HG02852 (cell line): Measurements from ENCODE around the gene APOOL.
"Not testable (repeated sequence)": the region's sequence is repeated elsewhere in the genome, so short reads cannot be mapped to it uniquely, and the experiment has no call there.

ENCODE experiments used
- ATAC-seq: cut with Tn5 transposase; IDR thresholded peaks from one replicate; pipeline ENCODE4 v1.9.1; 2021; ENCODE audit warnings: mild to moderate bottlenecking, moderate library complexity; ENCODE audit not compliant: unreplicated experiment

Gene APOOL, protein sequence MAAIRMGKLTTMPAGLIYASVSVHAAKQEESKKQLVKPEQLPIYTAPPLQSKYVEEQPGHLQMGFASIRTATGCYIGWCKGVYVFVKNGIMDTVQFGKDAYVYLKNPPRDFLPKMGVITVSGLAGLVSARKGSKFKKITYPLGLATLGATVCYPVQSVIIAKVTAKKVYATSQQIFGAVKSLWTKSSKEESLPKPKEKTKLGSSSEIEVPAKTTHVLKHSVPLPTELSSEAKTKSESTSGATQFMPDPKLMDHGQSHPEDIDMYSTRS

GRCh38 chrX:85003655-85004244, at the start of gene APOOL:
TSS of gene APOOL (plus strand) at chrX:85003877. CDS start at chrX:85003913, 36 bp downstream.
- ATAC-seq: peak; percentile 96

DNA sequence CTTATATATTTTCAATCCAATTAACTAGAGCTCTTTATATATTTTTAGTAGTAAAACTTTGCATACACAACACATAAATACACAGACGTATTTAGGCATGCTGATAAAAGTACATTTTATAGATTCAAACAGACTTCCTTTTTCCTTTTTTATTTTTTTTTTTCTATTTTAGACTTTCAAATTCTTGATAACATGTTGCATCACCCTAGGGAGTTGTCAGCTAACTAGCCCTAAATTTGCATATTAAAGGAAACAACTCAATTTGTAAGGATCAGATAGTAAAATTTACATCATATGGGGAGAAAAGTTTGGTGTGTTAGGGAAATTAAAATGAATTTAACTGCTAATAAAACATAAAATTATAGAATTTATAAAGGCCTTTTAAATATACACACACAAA, 47.4 kb upstream of the APOOL start:
- ATAC-seq: no peak

DNA sequence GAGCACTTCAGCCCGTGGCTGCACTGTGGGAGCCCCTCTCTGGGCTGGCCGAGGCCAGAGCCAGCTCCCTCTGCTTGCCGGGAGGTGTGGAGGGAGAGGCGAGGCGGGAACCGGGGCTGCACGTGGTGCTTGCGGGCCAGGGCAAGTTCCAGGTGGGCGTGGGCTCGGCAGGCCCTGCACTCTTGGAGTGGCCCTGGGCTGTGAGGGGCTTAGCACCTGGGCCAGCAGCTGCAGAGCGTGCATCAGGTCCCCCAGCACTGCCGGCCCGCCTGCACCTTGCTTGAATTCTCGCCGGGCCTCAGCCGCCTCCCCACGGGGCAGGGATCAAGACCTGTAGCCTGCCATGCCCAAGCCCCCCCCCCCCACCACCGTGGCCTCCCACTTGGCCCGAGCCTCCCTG, 28.9 kb upstream of the APOOL start:
- no peak for ATAC-seq

DNA sequence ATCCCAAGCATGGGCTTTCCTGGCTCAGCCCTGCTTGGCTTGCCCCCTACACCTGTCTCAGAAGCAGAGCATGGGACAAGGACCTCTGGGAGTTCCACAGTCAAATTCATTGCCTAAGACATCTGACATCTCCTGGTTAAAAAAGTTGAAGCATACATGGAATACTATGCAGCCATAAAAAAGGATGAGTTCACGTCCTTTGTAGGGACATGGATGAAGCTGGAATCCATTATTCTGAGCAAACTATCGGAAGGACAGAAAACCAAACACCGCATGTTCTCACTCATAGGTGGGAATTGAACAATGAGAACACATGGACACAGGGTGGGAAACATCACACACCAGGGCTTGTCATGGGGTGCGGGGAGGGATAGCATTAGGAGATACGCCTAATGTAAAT, 11.9 kb upstream of the APOOL start:
- not testable (repeated sequence) for ATAC-seq

DNA sequence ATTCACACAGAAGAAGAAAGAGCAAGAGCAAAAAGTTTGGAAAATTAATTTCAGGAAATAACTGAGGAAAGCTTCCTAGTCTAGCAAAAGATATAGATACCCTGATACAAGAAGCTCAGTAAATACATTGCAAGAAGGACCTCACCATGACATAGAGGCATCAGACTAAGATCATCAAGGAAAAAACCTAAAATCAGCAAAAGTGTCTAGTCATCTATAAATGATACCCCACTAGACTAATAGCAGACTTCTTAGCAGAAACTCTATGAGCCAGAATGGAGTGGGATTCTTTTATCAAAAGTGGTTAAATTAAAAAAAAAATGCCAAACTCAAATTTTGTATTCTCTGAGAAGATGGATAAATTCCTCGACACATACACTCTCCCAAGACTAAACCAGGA, 10.5 kb upstream of the APOOL start:
- no peak for ATAC-seq

GRCh38 chrX:85001344-85001743, 2.3 kb upstream of the APOOL start:
- ATAC-seq: no peak

DNA sequence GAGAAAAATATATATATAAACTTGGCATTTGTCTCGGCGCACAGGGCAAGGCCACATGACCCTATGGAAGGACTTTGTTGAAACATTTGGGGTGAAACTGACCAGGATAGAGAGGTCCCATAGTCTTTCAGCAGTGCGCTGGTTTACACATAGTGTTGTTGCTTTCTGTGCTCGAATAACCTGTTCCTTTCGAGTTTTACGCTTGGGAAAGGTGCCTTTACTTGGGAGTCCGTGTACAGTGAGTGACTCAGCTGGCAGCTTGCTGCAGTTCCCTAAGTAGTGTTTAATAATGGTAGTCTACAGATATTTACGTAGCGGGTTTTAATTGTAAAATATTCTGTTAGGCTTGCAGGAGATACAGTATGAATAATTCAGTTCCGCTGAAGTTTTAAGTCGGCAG, 578 bp downstream of the APOOL start:
- peak; percentile 1 for ATAC-seq

GRCh38 chrX:85012098-85012497, 8.4 kb downstream of the APOOL start:
- ATAC-seq: no peak

GRCh38 chrX:85015351-85015750, 11.7 kb downstream of the APOOL start:
- ATAC-seq: not testable (repeated sequence)

DNA sequence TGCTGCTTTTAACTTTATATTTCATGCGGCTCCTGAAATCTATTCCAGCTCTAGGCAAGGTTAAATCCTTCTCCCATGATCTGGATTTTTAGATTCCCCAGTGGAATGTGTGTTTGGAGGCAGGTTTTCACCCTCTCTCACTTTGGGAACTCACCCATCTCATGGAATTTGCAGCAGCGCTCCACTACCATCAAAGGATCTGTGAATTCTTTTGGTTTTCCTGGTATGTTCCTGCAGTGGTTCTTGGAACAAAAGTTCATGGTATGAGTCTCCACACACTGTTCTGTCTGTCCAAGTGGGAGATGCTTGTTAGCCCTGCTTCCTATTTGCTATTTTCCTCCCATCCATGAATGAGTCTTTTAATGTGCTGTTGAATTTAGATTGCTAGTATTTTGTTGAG, 14.0 kb downstream of the APOOL start:
- no peak for ATAC-seq

- no peak for ATAC-seq
Observed at GRCh38 chrX:85018471-85018870, 14.8 kb downstream of the APOOL start.

- ATAC-seq: no peak
Observed at GRCh38 chrX:85020216-85020615, 16.5 kb downstream of the APOOL start.

- ATAC-seq: no peak
Observed at GRCh38 chrX:85024044-85024443, 20.4 kb downstream of the APOOL start.

- no peak for ATAC-seq
Observed at GRCh38 chrX:85024562-85024961, 20.9 kb downstream of the APOOL start.

- no peak for ATAC-seq
Observed at GRCh38 chrX:85026170-85026569, 22.5 kb downstream of the APOOL start.

DNA sequence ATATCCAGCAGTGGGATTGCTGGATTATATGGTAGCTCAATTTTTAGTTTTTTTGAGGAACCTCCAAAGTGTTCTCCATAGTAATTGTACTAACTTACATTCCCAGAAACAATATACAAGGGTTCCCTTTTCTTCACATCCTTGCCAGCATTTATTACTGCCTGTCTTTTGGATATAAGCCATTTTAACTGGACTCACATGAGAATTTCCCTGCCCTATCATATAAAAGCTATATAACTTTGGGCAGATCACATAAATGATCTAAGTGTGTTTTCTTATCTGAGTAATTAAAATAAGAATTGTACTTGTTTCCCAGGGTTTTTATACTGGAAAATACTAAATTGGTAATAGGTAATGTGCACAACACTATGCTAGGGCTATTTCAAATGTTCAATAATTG, 25.4 kb downstream of the APOOL start:
- no peak for ATAC-seq

GRCh38 chrX:85031505-85031904, 27.8 kb downstream of the APOOL start:
- no peak for ATAC-seq

- ATAC-seq: no peak
Observed at GRCh38 chrX:85037114-85037513, 33.4 kb downstream of the APOOL start.

DNA sequence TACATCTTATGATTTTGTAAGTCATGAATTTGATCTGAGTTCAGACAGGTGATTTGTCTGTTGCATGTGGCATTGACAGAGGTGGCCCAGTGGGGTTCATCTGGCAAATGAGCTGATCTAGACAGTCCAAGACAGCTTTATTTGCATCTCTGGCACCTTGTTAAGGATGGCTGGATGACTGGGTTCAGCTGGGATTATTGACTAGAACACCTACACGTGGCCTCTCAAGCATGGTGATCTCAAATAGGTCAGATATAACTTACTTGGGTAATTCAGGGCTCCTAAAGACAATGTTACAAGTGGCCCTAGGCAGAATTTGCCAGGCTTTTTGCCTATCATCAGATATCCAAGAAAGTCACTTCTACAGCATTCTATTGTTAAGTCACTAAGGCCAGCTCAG, 48.0 kb downstream of the APOOL start:
- ATAC-seq: no peak

DNA sequence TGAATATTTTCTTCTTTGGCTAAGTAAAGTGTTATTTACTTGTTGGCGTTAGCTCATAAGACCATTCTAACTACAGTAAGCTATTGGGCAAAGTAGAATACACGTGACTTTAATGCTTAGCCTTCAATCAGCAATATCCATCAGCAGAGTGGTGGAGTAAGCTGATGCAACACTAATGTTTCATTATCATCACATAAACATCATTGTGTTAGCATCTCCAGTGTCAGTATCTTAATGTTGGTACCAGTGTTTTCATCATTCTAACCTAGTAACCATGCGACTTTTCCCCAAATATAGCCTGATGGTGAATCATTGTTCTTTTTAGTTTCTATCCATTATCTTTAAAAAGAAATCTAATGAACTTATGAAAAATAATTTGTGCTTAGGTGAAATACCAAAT, 48.5 kb downstream of the APOOL start:
- ATAC-seq: no peak

- ATAC-seq: no peak
Observed at GRCh38 chrX:85052636-85053343, 49.1 kb downstream of the APOOL start.

DNA sequence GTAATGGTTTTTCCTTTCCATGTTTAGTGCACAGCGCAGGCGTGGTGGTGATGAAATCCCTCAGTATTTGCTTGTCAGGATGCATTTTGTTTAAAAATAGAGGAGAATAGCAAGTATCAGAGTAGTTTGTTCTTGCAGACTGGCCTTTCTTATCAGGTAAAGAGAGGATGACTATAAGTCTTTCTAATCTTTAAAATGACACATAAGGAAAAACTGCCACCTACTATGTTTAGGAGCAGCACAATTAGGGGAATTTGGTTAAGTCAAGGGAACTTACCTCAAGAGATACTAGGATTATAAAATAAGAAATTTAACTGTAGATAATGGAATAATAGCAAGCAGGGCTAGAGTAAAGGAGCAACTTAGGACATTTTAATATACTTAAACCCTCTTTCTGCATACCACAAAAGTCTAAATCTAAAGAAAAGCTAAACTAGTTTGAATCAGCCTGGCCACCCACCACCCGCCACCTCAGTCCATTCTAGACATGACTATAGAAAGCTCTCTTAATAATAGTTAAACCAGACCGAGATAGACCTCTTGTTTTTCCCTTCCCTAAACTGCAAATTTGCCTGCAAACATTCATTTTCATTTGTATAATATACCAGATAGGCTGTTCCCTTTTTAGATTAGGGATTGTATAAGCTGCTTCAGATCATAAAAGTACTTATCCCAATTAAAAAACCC, 62.0 kb downstream of the APOOL start:
- ATAC-seq: peak; percentile 90
